ENCODE measurements around the gene GALNT2.

- no peak for TF ChIP-seq POLR2A (IDR thresholded peaks at IDR 0.05)
- TF ChIP-seq CTCF (IDR thresholded peaks at IDR 0.05 in 8 of 11, conservative IDR thresholded peaks at IDR 0.05 in 3 of 11): no peak
Measured at GRCh38 chr1:230066031-230066430, 1.0 kb upstream of the GALNT2 start.

Data from spleen (tissue), 7 donors.